Epithelial cell of prostate (primary cell): ENCODE results near the gene SLC35B2.
A peak's percentile ranks its signal among the peaks of the same experiment; 100 is the strongest.
"Not testable (repeated sequence)": the region's sequence is repeated elsewhere in the genome, so short reads cannot be mapped to it uniquely, and the experiment has no call there.

Source experiments
- DNase-seq: peaks from one replicate; pipeline ENCODE4 v3.0.0-alpha.2; 2011; ENCODE audit warnings: low read depth, low spot score
- H3K27ac ChIP-seq: fragments of 450-650 bp; 2 replicates; pipeline ENCODE4 v1.5.1; 2017; ENCODE audit warnings: mild to moderate bottlenecking

Gene SLC35B2

GRCh38 chr6:44238687-44239350, 18.5 kb downstream of the SLC35B2 start:
- DNase-seq: no peak

GRCh38 chr6:44237813-44238433, 19.4 kb downstream of the SLC35B2 start:
- H3K27ac ChIP-seq: peak overlapping the region; percentile 70
- no peak for DNase-seq

More at GRCh38 chr6:44238687-44239350, 18.5 kb downstream of the SLC35B2 start:
- H3K27ac ChIP-seq: peak overlapping the region; percentile 70

- H3K27ac ChIP-seq: peak overlapping the region; percentile 70
- peak; percentile 96 for DNase-seq
These were observed 20.1 kb downstream of the SLC35B2 start for GRCh38 chr6:44237021-44237812.

GRCh38 chr6:44235891-44236516, 21.3 kb downstream of the SLC35B2 start:
- H3K27ac ChIP-seq: no peak overlapping the region
- DNase-seq: no peak

GRCh38 chr6:44235269-44235668, 22.1 kb downstream of the SLC35B2 start:
- peak overlapping the region; percentile 60 for H3K27ac ChIP-seq
- DNase-seq: no peak

GRCh38 chr6:44234101-44235025, 23.0 kb downstream of the SLC35B2 start:
- no peak for DNase-seq
- H3K27ac ChIP-seq: peak overlapping the region; percentile 60

GRCh38 chr6:44233567-44234100, 23.7 kb downstream of the SLC35B2 start:
- peak overlapping the region; percentile 60 for H3K27ac ChIP-seq
- no peak for DNase-seq

GRCh38 chr6:44232676-44233566, 24.4 kb downstream of the SLC35B2 start:
- DNase-seq: no peak
- H3K27ac ChIP-seq: no peak overlapping the region

- DNase-seq, H3K27ac ChIP-seq: not testable (repeated sequence)
These were observed 25.9 kb downstream of the SLC35B2 start for GRCh38 chr6:44231426-44231825.

- DNase-seq: no peak
These were observed 27.2 kb downstream of the SLC35B2 start for GRCh38 chr6:44230034-44230675.

GRCh38 chr6:44229376-44230033, 27.8 kb downstream of the SLC35B2 start:
- DNase-seq: no peak

More at GRCh38 chr6:44230034-44230675, 27.2 kb downstream of the SLC35B2 start:
- no peak overlapping the region for H3K27ac ChIP-seq

GRCh38 chr6:44228836-44229235, 28.5 kb downstream of the SLC35B2 start:
- DNase-seq: no peak
- no peak overlapping the region for H3K27ac ChIP-seq

More at GRCh38 chr6:44229376-44230033, 27.8 kb downstream of the SLC35B2 start:
- no peak overlapping the region for H3K27ac ChIP-seq

- no peak for DNase-seq
- H3K27ac ChIP-seq: no peak overlapping the region
These were observed 28.9 kb downstream of the SLC35B2 start for GRCh38 chr6:44228433-44228832.

- no peak for DNase-seq
- H3K27ac ChIP-seq: no peak overlapping the region
These were observed 29.3 kb downstream of the SLC35B2 start for GRCh38 chr6:44228031-44228430.

GRCh38 chr6:44227148-44227793, 30.1 kb downstream of the SLC35B2 start:
- no peak for DNase-seq
- no peak overlapping the region for H3K27ac ChIP-seq

GRCh38 chr6:44226368-44227147, 30.8 kb downstream of the SLC35B2 start:
- no peak for DNase-seq

More at GRCh38 chr6:44226368-44227147, 30.8 kb downstream of the SLC35B2 start:
- H3K27ac ChIP-seq: no peak overlapping the region
